T-helper 17 cell (primary cell): ENCODE measurements around the gene GMPPB. TPM values are rescaled to one million over a fixed set of nuclear protein-coding genes. Genes with fewer than 3 reads are reported as not detected.
"Not testable (repeated sequence)": the region's sequence is repeated elsewhere in the genome, so short reads cannot be mapped to it uniquely, and the experiment has no call there.

ENCODE experiments used
- ATAC-seq: fragments of 150-1000 bp; cut with Tn5 transposase; 2 replicates; pipeline ENCODE4 v1.10.0; 2021; ENCODE audit warnings: mild to moderate bottlenecking, moderate library complexity
- DNase-seq, 3 donors: peaks; one replicate each; pipeline versions ENCODE4 v3.0.0 to v3.0.0-alpha.2; 2020 to 2021
- H3K9me3 ChIP-seq: one replicate; pipeline ENCODE4 v1.7.0; 2013; ENCODE audit warnings: low read length, mild to moderate bottlenecking; ENCODE audit not compliant: control insufficient read depth, poor library complexity, severe bottlenecking
- H3K27ac Mint-ChIP-seq: one replicate; pipeline ENCODE4 v1.8.0; 2022; ENCODE audit warnings: mild to moderate bottlenecking, moderate library complexity, mixed read lengths
- H3K27me3 Mint-ChIP-seq: one replicate; pipeline ENCODE4 v1.8.0; 2022; ENCODE audit warnings: mixed read lengths
- H3K36me3 Mint-ChIP-seq: one replicate; pipeline ENCODE4 v1.8.0; 2022; ENCODE audit warnings: low read depth, mixed read lengths
- H3K4me1 Mint-ChIP-seq: one replicate; pipeline ENCODE4 v1.8.0; 2022; ENCODE audit warnings: mild to moderate bottlenecking, mixed read lengths
- H3K4me3 Mint-ChIP-seq: one replicate; pipeline ENCODE4 v1.8.0; 2022; ENCODE audit warnings: mild to moderate bottlenecking, moderate library complexity, mixed read lengths
- total RNA-seq, 4 donors: library from RNA in 2 of 4; stranded (reverse) in 2 of 4; gene quantifications; one replicate each; pipeline ENCODE4 v1.2.3 and lab custom pipeline; 2022 to 2026

The GMPPB gene
- total RNA-seq, 2 donors from 2014 or later = 42.9 to 61.9 TPM

- ATAC-seq, DNase-seq, H3K27ac Mint-ChIP-seq, H3K9me3 ChIP-seq, H3K36me3 Mint-ChIP-seq, H3K27me3 Mint-ChIP-seq, H3K4me3 Mint-ChIP-seq: not testable (repeated sequence)
- peaks cover 21% of the 10 kb centered on the region for H3K4me1 Mint-ChIP-seq
These were observed 25.1 kb upstream of the GMPPB start for GRCh38 chr3:49748874-49749273.

- no peak for ATAC-seq
- H3K27me3 Mint-ChIP-seq = no peaks in the 10 kb centered on the region
- no peak for DNase-seq
- H3K36me3 Mint-ChIP-seq = peaks cover 4% of the 10 kb centered on the region
- no peak overlapping the region for H3K4me3 Mint-ChIP-seq
- peak overlapping the region; percentile 54 for H3K27ac Mint-ChIP-seq
- no peaks in the 10 kb centered on the region for H3K9me3 ChIP-seq
- peaks cover 13% of the 10 kb centered on the region for H3K4me1 Mint-ChIP-seq
These were observed 24.2 kb upstream of the GMPPB start for GRCh38 chr3:49747792-49748480.

GRCh38 chr3:49745986-49746385, 22.2 kb upstream of the GMPPB start:
- no peak for DNase-seq
- no peak for ATAC-seq
- H3K9me3 ChIP-seq = no peaks in the 10 kb centered on the region
- H3K36me3 Mint-ChIP-seq = peaks cover 4% of the 10 kb centered on the region
- H3K27ac Mint-ChIP-seq = no peak overlapping the region
- H3K4me3 Mint-ChIP-seq = no peak overlapping the region
- no peaks in the 10 kb centered on the region for H3K27me3 Mint-ChIP-seq
- H3K4me1 Mint-ChIP-seq = peaks cover 13% of the 10 kb centered on the region

GRCh38 chr3:49740427-49740826, 16.7 kb upstream of the GMPPB start:
- Mint-ChIP-seq H3K27me3 (no peaks in the 10 kb centered on the region), H3K36me3 (peaks cover 11% of the 10 kb centered on the region), H3K4me1 (peaks cover 11% of the 10 kb centered on the region), H3K4me3 (no peak overlapping the region), H3K27ac (peak overlapping the region; percentile 78)
- ATAC-seq = no peak
- H3K9me3 ChIP-seq = no peaks in the 10 kb centered on the region
- DNase-seq = no peak

GRCh38 chr3:49738067-49738713, 14.4 kb upstream of the GMPPB start:
- Mint-ChIP-seq H3K4me3 (no peak overlapping the region), H3K27ac (no peak overlapping the region), H3K36me3 (peaks cover 12% of the 10 kb centered on the region), H3K27me3 (no peaks in the 10 kb centered on the region), H3K4me1 (peaks cover 6% of the 10 kb centered on the region)
- H3K9me3 ChIP-seq = no peaks in the 10 kb centered on the region
- DNase-seq (no peak), ATAC-seq (no peak)

GRCh38 chr3:49734752-49735151, 11.0 kb upstream of the GMPPB start:
- Mint-ChIP-seq H3K36me3 (peaks cover 12% of the 10 kb centered on the region), H3K27me3 (no peaks in the 10 kb centered on the region), H3K4me3 (no peak overlapping the region), H3K27ac (no peak overlapping the region), H3K4me1 (peaks cover 3% of the 10 kb centered on the region)
- ATAC-seq (no peak), DNase-seq (no peak)
- no peaks in the 10 kb centered on the region for H3K9me3 ChIP-seq

GRCh38 chr3:49733551-49733950, 9.8 kb upstream of the GMPPB start:
- H3K27me3 Mint-ChIP-seq = no peaks in the 10 kb centered on the region

GRCh38 chr3:49732597-49732996, 8.8 kb upstream of the GMPPB start:
- DNase-seq = no peak
- no peaks in the 10 kb centered on the region for H3K9me3 ChIP-seq
- peaks cover 6% of the 10 kb centered on the region for H3K36me3 Mint-ChIP-seq
- no peak overlapping the region for H3K27ac Mint-ChIP-seq
- peaks cover 3% of the 10 kb centered on the region for H3K4me1 Mint-ChIP-seq
- no peak for ATAC-seq
- no peaks in the 10 kb centered on the region for H3K27me3 Mint-ChIP-seq
- H3K4me3 Mint-ChIP-seq = no peak overlapping the region

More at GRCh38 chr3:49733551-49733950, 9.8 kb upstream of the GMPPB start:
- no peaks in the 10 kb centered on the region for H3K9me3 ChIP-seq
- no peak overlapping the region for H3K4me3 Mint-ChIP-seq
- H3K36me3 Mint-ChIP-seq = peaks cover 8% of the 10 kb centered on the region
- DNase-seq (no peak), ATAC-seq (no peak)
- H3K27ac Mint-ChIP-seq = no peak overlapping the region
- H3K4me1 Mint-ChIP-seq = peaks cover 3% of the 10 kb centered on the region

- no peaks in the 10 kb centered on the region for H3K27me3 Mint-ChIP-seq
- ATAC-seq = no peak
- H3K4me1 Mint-ChIP-seq = no peaks in the 10 kb centered on the region
- no peak overlapping the region for H3K4me3 Mint-ChIP-seq
- H3K36me3 Mint-ChIP-seq = peaks cover 3% of the 10 kb centered on the region
- no peak for DNase-seq
- no peak overlapping the region for H3K27ac Mint-ChIP-seq
- H3K9me3 ChIP-seq = no peaks in the 10 kb centered on the region
These were observed 6.3 kb upstream of the GMPPB start for GRCh38 chr3:49729966-49730609.

- no peak overlapping the region for H3K4me3 Mint-ChIP-seq
- ATAC-seq (no peak), DNase-seq (no peak)
- peak overlapping the region; percentile 8 for H3K27ac Mint-ChIP-seq
- H3K36me3 Mint-ChIP-seq = no peaks in the 10 kb centered on the region
- H3K4me1 Mint-ChIP-seq = peaks cover 5% of the 10 kb centered on the region
- no peaks in the 10 kb centered on the region for H3K27me3 Mint-ChIP-seq
- no peaks in the 10 kb centered on the region for H3K9me3 ChIP-seq
These were observed 4.2 kb upstream of the GMPPB start for GRCh38 chr3:49727924-49728361.

- H3K4me1 Mint-ChIP-seq = peaks cover 8% of the 10 kb centered on the region
- no peaks in the 10 kb centered on the region for H3K9me3 ChIP-seq
- no peaks in the 10 kb centered on the region for H3K27me3 Mint-ChIP-seq
- H3K36me3 Mint-ChIP-seq = no peaks in the 10 kb centered on the region
- H3K4me3 Mint-ChIP-seq = no peak overlapping the region
- H3K27ac Mint-ChIP-seq = peak overlapping the region; percentile 24
- no peak for DNase-seq
- no peak for ATAC-seq
These were observed 3.6 kb upstream of the GMPPB start for GRCh38 chr3:49727154-49727923.

GRCh38 chr3:49725906-49726681, 2.3 kb upstream of the GMPPB start:
- Mint-ChIP-seq H3K36me3 (no peaks in the 10 kb centered on the region), H3K27me3 (no peaks in the 10 kb centered on the region), H3K27ac (peak overlapping the region; percentile 97), H3K4me1 (peaks cover 11% of the 10 kb centered on the region), H3K4me3 (no peak overlapping the region)
- DNase-seq (no peak), ATAC-seq (no peak)
- H3K9me3 ChIP-seq = no peaks in the 10 kb centered on the region
